HG02623 (cell line): Measurements from ENCODE around the gene FHL1.

Experiments
- ATAC-seq: cut with Tn5 transposase; IDR thresholded peaks from one replicate; pipeline ENCODE4 v1.9.1; 2021; ENCODE audit warnings: moderate library complexity; ENCODE audit not compliant: unreplicated experiment

FHL1 gene

GRCh38 chrX:136183917-136184316 lies 36.6 kb downstream of the FHL1 start:
- ATAC-seq, result no peak

GRCh38 chrX:136185401-136186022 lies 38.2 kb downstream of the FHL1 start:
- no peak for ATAC-seq

- ATAC-seq, result no peak
Measured at GRCh38 chrX:136186023-136186413, 38.7 kb downstream of the FHL1 start.

GRCh38 chrX:136189222-136189621 lies 41.9 kb downstream of the FHL1 start:
- no peak for ATAC-seq

- ATAC-seq, result no peak
Measured at GRCh38 chrX:136190038-136190713, 42.8 kb downstream of the FHL1 start.

GRCh38 chrX:136191171-136191570 lies 43.8 kb downstream of the FHL1 start:
- ATAC-seq, result no peak

GRCh38 chrX:136192135-136192534 lies 44.8 kb downstream of the FHL1 start:
- ATAC-seq, result no peak

- no peak for ATAC-seq
Measured at GRCh38 chrX:136192839-136193414, 45.6 kb downstream of the FHL1 start.

GRCh38 chrX:136193771-136194170 lies 46.4 kb downstream of the FHL1 start:
- no peak for ATAC-seq

- no peak for ATAC-seq
Measured at GRCh38 chrX:136194536-136194935, 47.2 kb downstream of the FHL1 start.

- no peak for ATAC-seq
Measured at GRCh38 chrX:136195247-136195646, 47.9 kb downstream of the FHL1 start.

GRCh38 chrX:136196691-136197155 lies 49.4 kb downstream of the FHL1 start:
- ATAC-seq, result no peak

- no peak for ATAC-seq
Measured at GRCh38 chrX:136198010-136198409, 50.7 kb downstream of the FHL1 start.

GRCh38 chrX:136198678-136199243 lies 51.4 kb downstream of the FHL1 start:
- ATAC-seq, result no peak

- ATAC-seq, result no peak
Measured at GRCh38 chrX:136199365-136199764, 52.0 kb downstream of the FHL1 start.

GRCh38 chrX:136200466-136200865 lies 53.1 kb downstream of the FHL1 start:
- no peak for ATAC-seq

- ATAC-seq, result no peak
Measured at GRCh38 chrX:136201601-136202000, 54.3 kb downstream of the FHL1 start.

GRCh38 chrX:136202889-136203288 lies 55.6 kb downstream of the FHL1 start:
- no peak for ATAC-seq

- ATAC-seq, result no peak
Measured at GRCh38 chrX:136203438-136203837, 56.1 kb downstream of the FHL1 start.

- no peak for ATAC-seq
Measured at GRCh38 chrX:136203951-136204350, 56.6 kb downstream of the FHL1 start.

- no peak for ATAC-seq
Measured at GRCh38 chrX:136204571-136204970, 57.2 kb downstream of the FHL1 start.

- no peak for ATAC-seq
Measured at GRCh38 chrX:136205882-136206380, 58.6 kb downstream of the FHL1 start.
